OCI-LY7 (cell line): Measurements from ENCODE around the gene STXBP6.

Source experiments
- EZH2phosphoT487 ChIP-seq: fragments of 200-600 bp; sonication (generic); IDR thresholded peaks from 2 replicates; pipeline ENCODE4 v1.6.1; 2018; ENCODE audit warnings: low read depth, borderline replicate concordance, mild to moderate bottlenecking, mixed run types, antibody characterized with exemption, low read length, moderate library complexity, mixed read lengths
- TF ChIP-seq, protein P1 (sequence below): fragments of 200-600 bp; sonication (generic); conservative IDR thresholded peaks from 2 replicates; pipeline ENCODE4 v1.5.1; 2014; ENCODE audit warnings: mild to moderate bottlenecking, antibody characterized with exemption, low read length, moderate library complexity, mixed read lengths

DNA sequence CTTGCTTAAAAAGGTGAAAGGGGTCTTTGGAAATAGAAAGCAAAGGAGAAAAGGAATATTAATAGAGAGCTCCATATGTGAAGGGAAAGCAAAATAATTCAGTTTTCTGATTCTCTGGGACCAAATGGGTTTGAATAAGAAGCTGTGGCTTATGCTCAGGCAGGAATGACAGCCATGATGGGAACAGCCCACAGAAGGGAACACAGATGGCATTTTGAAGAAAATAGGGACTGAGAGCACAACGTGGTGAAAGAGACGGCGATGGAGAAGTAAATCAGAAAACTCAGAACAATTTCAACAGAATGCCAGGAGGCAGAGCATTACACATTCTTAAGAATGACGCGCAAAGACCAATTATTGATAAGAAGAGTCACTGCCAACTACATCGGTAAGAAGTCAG lies 102.8 kb downstream of the STXBP6 start:
- TF ChIP-seq, protein P1, sequence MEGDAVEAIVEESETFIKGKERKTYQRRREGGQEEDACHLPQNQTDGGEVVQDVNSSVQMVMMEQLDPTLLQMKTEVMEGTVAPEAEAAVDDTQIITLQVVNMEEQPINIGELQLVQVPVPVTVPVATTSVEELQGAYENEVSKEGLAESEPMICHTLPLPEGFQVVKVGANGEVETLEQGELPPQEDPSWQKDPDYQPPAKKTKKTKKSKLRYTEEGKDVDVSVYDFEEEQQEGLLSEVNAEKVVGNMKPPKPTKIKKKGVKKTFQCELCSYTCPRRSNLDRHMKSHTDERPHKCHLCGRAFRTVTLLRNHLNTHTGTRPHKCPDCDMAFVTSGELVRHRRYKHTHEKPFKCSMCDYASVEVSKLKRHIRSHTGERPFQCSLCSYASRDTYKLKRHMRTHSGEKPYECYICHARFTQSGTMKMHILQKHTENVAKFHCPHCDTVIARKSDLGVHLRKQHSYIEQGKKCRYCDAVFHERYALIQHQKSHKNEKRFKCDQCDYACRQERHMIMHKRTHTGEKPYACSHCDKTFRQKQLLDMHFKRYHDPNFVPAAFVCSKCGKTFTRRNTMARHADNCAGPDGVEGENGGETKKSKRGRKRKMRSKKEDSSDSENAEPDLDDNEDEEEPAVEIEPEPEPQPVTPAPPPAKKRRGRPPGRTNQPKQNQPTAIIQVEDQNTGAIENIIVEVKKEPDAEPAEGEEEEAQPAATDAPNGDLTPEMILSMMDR: no peak
- no peak for TF ChIP-seq EZH2phosphoT487
